GM12873 (cell line): ENCODE data around the gene MYO1D.

Experiments
- CTCF ChIP-seq: IDR thresholded peaks from 2 replicates; pipeline ENCODE4 v1.5.1; 2012; ENCODE audit warnings: low read depth, mild to moderate bottlenecking, moderate library complexity, low read length, control low read depth; ENCODE audit not compliant: insufficient read depth; ENCODE audit errors: missing control alignments

Gene MYO1D

GRCh38 chr17:32862940-32863339, 14.0 kb downstream of the MYO1D start:
- TF ChIP-seq CTCF = no peak

- no peak for TF ChIP-seq CTCF
These were observed 14.9 kb downstream of the MYO1D start for GRCh38 chr17:32861981-32862380.

- TF ChIP-seq CTCF = no peak
These were observed 16.9 kb downstream of the MYO1D start for GRCh38 chr17:32859857-32860525.

- no peak for TF ChIP-seq CTCF
These were observed 21.3 kb downstream of the MYO1D start for GRCh38 chr17:32855620-32856019.

GRCh38 chr17:32854832-32855389, 22.0 kb downstream of the MYO1D start:
- no peak for TF ChIP-seq CTCF

- TF ChIP-seq CTCF = no peak
These were observed 22.7 kb downstream of the MYO1D start for GRCh38 chr17:32854207-32854606.

GRCh38 chr17:32852811-32853210, 24.1 kb downstream of the MYO1D start:
- no peak for TF ChIP-seq CTCF

- TF ChIP-seq CTCF = no peak
These were observed 27.0 kb downstream of the MYO1D start for GRCh38 chr17:32849879-32850278.
